ENCODE data around the gene PDCD2.

The PDCD2 gene

DNA sequence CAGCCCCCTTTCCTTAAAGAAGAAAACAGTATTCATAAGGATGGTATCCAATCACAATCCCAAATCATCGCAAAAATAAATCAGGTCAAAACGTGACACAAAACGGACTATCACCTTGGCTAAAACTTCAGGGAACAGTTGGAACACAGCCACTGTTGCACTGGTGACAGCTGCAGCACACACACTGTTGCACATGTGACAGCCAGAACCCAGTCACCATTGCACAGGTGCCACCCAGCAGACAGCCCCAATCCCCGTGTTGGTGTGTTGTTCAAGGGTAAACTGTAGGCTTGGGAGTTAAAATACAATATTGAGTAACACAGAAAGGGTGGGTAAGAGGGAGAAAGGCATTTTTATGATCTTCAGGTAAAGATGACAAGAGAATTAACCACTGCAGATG lies 47.1 kb downstream of the PDCD2 start (continued):
- TF ChIP-seq, protein P1, sequence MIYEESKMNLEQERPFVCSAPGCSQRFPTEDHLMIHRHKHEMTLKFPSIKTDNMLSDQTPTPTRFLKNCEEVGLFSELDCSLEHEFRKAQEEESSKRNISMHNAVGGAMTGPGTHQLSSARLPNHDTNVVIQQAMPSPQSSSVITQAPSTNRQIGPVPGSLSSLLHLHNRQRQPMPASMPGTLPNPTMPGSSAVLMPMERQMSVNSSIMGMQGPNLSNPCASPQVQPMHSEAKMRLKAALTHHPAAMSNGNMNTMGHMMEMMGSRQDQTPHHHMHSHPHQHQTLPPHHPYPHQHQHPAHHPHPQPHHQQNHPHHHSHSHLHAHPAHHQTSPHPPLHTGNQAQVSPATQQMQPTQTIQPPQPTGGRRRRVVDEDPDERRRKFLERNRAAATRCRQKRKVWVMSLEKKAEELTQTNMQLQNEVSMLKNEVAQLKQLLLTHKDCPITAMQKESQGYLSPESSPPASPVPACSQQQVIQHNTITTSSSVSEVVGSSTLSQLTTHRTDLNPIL (CRISPR knock-in tag; IDR thresholded peaks at IDR 0.05; ENCODE audit: low read depth), result no peak
- TF ChIP-seq PPARA (CRISPR knock-in tag; IDR thresholded peaks at IDR 0.05; ENCODE audit: borderline replicate concordance) (no peak), ARNTL (CRISPR knock-in tag; IDR thresholded peaks at IDR 0.05; ENCODE audit: borderline replicate concordance, low read depth) (no peak), ESRRG (CRISPR knock-in tag; IDR thresholded peaks at IDR 0.05) (no peak), ZNF565 (CRISPR knock-in tag; conservative IDR thresholded peaks at IDR 0.05; ENCODE audit: low read depth) (no peak), ZFP30 (CRISPR knock-in tag; IDR thresholded peaks at IDR 0.05) (no peak), ZFP3 (CRISPR knock-in tag; IDR thresholded peaks at IDR 0.05) (no peak), TCF4 (CRISPR knock-in tag; IDR thresholded peaks at IDR 0.05; ENCODE audit: borderline replicate concordance) (no peak), ZNF70 (CRISPR knock-in tag; IDR thresholded peaks at IDR 0.05) (no peak), TOX (CRISPR knock-in tag; IDR thresholded peaks at IDR 0.05; ENCODE audit: borderline replicate concordance) (no peak), ISL1 (CRISPR knock-in tag; IDR thresholded peaks at IDR 0.05) (no peak), OSR1 (CRISPR knock-in tag; IDR thresholded peaks at IDR 0.05) (no peak)
- TF ChIP-seq, protein P2, sequence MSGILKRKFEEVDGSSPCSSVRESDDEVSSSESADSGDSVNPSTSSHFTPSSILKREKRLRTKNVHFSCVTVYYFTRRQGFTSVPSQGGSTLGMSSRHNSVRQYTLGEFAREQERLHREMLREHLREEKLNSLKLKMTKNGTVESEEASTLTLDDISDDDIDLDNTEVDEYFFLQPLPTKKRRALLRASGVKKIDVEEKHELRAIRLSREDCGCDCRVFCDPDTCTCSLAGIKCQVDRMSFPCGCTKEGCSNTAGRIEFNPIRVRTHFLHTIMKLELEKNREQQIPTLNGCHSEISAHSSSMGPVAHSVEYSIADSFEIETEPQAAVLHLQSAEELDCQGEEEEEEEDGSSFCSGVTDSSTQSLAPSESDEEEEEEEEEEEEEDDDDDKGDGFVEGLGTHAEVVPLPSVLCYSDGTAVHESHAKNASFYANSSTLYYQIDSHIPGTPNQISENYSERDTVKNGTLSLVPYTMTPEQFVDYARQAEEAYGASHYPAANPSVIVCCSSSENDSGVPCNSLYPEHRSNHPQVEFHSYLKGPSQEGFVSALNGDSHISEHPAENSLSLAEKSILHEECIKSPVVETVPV (CRISPR knock-in tag; IDR thresholded peaks at IDR 0.05), result no peak
- TF ChIP-seq, protein P3, sequence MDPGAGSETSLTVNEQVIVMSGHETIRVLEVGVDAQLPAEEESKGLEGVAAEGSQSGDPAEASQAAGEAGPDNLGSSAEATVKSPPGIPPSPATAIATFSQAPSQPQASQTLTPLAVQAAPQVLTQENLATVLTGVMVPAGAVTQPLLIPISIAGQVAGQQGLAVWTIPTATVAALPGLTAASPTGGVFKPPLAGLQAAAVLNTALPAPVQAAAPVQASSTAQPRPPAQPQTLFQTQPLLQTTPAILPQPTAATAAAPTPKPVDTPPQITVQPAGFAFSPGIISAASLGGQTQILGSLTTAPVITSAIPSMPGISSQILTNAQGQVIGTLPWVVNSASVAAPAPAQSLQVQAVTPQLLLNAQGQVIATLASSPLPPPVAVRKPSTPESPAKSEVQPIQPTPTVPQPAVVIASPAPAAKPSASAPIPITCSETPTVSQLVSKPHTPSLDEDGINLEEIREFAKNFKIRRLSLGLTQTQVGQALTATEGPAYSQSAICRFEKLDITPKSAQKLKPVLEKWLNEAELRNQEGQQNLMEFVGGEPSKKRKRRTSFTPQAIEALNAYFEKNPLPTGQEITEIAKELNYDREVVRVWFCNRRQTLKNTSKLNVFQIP (CRISPR knock-in tag; IDR thresholded peaks at IDR 0.05; ENCODE audit: borderline replicate concordance, low read depth), result no peak

DNA sequence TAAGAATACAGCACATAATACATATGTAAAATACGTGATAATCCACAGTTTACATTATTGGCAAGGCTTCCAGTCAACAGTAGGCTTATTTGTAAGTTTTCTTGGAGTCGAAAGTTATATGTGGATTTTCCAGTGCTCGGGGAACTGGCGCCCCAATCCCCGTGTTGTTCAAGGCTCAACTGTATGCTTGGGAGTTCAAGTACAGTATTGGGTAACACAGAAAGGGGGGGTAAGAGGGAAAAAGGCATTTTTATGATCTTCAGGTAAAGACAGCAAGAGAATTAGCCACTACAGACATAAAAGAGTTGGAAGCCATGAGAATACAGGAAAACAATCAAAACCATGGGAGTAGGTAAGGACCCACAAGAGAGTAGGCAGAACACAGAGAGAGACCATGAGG lies 47.8 kb downstream of the PDCD2 start:
- no peak for ATAC-seq
- TF ChIP-seq ARNTL (CRISPR knock-in tag; IDR thresholded peaks at IDR 0.05; ENCODE audit: borderline replicate concordance, low read depth) (no peak), ZNF70 (CRISPR knock-in tag; IDR thresholded peaks at IDR 0.05) (no peak)
- TF ChIP-seq, protein P3 (CRISPR knock-in tag; IDR thresholded peaks at IDR 0.05; ENCODE audit: borderline replicate concordance, low read depth), result no peak
- TF ChIP-seq, protein P1 (CRISPR knock-in tag; IDR thresholded peaks at IDR 0.05; ENCODE audit: low read depth), result no peak

DNA sequence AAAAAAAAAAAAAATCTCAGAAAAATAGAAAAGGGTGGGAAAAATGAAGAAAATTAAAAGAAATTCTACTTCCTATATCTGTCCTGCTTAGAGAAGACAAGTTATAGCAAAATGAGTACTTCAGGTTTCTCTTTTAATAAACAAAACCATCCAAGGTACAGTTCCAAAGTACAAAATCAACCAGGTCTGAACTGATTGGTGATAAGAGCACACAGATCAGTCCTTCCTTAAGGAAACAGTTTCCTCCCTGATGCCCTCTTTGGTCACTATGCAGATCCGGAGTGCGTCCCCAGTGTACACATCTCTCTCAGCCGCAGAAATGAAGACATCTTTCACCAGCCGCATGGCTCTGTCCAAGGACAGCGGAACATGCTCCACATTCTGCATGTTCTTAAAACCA lies 49.4 kb downstream of the PDCD2 start:
- no peak for ATAC-seq
- no peak for TF ChIP-seq OSR1 (CRISPR knock-in tag; IDR thresholded peaks at IDR 0.05)
- TF ChIP-seq RARB (CRISPR knock-in tag; IDR thresholded peaks at IDR 0.05), result no peak
- TF ChIP-seq ZC3H10 (CRISPR knock-in tag; IDR thresholded peaks at IDR 0.05), result no peak
- TF ChIP-seq ZNF8 (CRISPR knock-in tag; IDR thresholded peaks at IDR 0.05), result no peak
- no peak for TF ChIP-seq ESRRG (CRISPR knock-in tag; IDR thresholded peaks at IDR 0.05)
- no peak for TF ChIP-seq ISL1 (CRISPR knock-in tag; IDR thresholded peaks at IDR 0.05)
- TF ChIP-seq, protein P3 (CRISPR knock-in tag; IDR thresholded peaks at IDR 0.05; ENCODE audit: borderline replicate concordance, low read depth), result no peak
- no peak for TF ChIP-seq TOX (CRISPR knock-in tag; IDR thresholded peaks at IDR 0.05; ENCODE audit: borderline replicate concordance)
- no peak for TF ChIP-seq ZNF70 (CRISPR knock-in tag; IDR thresholded peaks at IDR 0.05)
- TF ChIP-seq BACH2 (CRISPR knock-in tag; IDR thresholded peaks at IDR 0.05; ENCODE audit: borderline replicate concordance), result no peak
- TF ChIP-seq, protein P4, sequence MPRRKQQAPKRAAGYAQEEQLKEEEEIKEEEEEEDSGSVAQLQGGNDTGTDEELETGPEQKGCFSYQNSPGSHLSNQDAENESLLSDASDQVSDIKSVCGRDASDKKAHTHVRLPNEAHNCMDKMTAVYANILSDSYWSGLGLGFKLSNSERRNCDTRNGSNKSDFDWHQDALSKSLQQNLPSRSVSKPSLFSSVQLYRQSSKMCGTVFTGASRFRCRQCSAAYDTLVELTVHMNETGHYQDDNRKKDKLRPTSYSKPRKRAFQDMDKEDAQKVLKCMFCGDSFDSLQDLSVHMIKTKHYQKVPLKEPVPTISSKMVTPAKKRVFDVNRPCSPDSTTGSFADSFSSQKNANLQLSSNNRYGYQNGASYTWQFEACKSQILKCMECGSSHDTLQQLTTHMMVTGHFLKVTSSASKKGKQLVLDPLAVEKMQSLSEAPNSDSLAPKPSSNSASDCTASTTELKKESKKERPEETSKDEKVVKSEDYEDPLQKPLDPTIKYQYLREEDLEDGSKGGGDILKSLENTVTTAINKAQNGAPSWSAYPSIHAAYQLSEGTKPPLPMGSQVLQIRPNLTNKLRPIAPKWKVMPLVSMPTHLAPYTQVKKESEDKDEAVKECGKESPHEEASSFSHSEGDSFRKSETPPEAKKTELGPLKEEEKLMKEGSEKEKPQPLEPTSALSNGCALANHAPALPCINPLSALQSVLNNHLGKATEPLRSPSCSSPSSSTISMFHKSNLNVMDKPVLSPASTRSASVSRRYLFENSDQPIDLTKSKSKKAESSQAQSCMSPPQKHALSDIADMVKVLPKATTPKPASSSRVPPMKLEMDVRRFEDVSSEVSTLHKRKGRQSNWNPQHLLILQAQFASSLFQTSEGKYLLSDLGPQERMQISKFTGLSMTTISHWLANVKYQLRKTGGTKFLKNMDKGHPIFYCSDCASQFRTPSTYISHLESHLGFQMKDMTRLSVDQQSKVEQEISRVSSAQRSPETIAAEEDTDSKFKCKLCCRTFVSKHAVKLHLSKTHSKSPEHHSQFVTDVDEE (CRISPR knock-in tag; IDR thresholded peaks at IDR 0.05), result no peak
- no peak for TF ChIP-seq ZFP3 (CRISPR knock-in tag; IDR thresholded peaks at IDR 0.05)
- TF ChIP-seq, protein P5, sequence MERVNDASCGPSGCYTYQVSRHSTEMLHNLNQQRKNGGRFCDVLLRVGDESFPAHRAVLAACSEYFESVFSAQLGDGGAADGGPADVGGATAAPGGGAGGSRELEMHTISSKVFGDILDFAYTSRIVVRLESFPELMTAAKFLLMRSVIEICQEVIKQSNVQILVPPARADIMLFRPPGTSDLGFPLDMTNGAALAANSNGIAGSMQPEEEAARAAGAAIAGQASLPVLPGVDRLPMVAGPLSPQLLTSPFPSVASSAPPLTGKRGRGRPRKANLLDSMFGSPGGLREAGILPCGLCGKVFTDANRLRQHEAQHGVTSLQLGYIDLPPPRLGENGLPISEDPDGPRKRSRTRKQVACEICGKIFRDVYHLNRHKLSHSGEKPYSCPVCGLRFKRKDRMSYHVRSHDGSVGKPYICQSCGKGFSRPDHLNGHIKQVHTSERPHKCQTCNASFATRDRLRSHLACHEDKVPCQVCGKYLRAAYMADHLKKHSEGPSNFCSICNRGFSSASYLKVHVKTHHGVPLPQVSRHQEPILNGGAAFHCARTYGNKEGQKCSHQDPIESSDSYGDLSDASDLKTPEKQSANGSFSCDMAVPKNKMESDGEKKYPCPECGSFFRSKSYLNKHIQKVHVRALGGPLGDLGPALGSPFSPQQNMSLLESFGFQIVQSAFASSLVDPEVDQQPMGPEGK (CRISPR knock-in tag; IDR thresholded peaks at IDR 0.05; ENCODE audit: borderline replicate concordance), result no peak
- no peak for TF ChIP-seq PPARA (CRISPR knock-in tag; IDR thresholded peaks at IDR 0.05; ENCODE audit: borderline replicate concordance)
- TF ChIP-seq, protein P2 (CRISPR knock-in tag; IDR thresholded peaks at IDR 0.05), result no peak
